ENCODE data around the gene CXXC5. TPM values are rescaled to one million over a fixed set of nuclear protein-coding genes. Genes with fewer than 3 reads are reported as not detected.

Gene CXXC5
- total RNA-seq, 2 experiments from 2014 or later, result 1.3 to 2.0 TPM

DNA sequence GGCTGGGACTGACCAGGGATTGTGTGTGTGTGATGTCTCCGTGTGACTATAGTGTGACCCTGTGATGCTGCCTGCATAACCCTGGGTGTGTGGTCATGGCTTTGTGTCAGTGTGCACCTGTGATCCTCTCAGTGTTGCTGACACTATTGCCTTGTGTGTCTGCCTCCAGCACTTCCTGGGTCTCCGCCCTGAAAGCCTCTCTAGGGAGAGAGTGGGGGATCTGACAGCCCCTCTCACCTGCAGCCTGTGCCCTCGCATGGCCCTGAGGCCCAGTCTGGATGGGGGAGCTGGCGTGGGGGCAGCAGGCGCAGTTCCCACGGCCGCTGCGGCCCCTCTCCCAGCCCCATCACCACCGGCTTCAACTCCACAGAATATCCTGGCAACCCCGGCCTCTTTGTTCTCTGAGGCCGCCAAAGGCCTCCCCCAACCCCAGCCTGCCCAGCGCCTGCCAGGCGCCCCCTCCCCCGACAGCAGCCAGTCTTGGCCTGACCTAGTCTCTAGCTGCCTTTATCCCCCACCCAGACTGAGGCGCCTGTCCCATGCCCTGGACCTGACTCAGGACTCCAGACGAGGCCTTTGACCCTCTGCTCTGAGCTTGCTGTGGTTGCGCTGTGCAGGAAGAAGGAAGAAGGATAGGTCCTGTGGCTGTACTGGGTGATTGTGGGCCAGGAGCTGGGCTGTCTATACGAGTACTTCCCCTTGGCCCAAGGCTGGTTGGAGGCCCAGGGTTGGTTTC, 38.7 kb downstream of the CXXC5 start:
- Mint-ChIP-seq H3K36me3 (no peaks in the 10 kb centered on the region), H3K4me3 (no peak overlapping the region), H3K9me3 (no peaks in the 10 kb centered on the region), H3K27ac (no peak overlapping the region), H3K27me3 (no peaks in the 10 kb centered on the region), H3K4me1 (peaks cover 8% of the 10 kb centered on the region)
- DNase-seq, result no peak

DNA sequence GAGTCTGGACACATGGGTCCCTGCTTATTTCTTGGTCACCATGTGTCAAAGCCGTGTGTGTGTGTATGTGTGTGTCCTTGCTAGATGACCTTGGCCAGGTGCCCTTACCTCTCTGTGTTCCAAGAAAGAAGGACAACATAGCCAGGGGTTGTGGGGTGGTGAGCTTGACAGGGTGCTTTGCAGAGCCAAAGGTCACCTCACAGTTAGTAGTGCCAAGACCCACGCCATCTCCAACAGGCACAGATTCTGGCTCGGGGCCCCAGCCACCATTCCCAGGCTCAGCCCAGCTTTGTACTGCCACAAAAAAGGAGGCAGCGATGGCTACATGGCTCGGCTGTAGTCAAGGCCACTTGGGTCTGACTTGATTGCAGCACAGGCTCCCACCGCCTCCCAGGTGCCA, 39.5 kb downstream of the CXXC5 start:
- no peak for DNase-seq
- Mint-ChIP-seq H3K9me3 (no peaks in the 10 kb centered on the region), H3K4me3 (no peak overlapping the region), H3K4me1 (peaks cover 8% of the 10 kb centered on the region), H3K27ac (no peak overlapping the region), H3K27me3 (no peaks in the 10 kb centered on the region), H3K36me3 (no peaks in the 10 kb centered on the region)

DNA sequence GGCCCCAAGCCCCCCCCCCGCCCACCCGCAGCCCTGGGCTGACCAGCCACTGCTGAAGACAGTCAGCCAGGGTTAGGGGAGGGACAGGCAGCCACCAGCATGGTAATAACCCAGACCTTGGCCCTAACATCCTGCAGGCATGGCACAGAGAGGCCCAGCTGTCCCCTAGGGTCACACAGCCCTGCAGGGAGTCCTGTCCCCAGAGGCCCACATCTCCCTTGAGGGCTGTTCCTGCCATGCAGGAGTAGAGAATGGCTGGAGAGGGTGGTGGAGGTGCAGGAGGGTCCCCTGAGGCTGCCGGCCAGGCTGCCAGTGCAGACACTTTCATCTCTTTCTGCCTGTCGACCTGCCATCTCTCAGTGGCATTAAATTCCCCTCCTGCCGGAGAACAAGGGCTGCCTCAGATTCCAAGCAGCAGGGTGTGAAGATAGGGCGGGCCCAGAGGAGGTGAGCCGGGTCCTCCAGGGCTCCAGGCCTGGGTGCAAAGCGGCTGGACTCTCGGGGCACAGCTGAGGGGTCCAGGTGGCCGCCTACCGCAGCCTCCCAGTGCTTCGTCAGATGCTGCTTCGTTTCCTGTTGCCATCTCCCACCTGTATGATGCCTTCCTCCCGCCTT, 40.0 kb downstream of the CXXC5 start:
- peaks cover 8% of the 10 kb centered on the region for H3K4me1 Mint-ChIP-seq
- no peak overlapping the region for H3K27ac Mint-ChIP-seq
- H3K27me3 Mint-ChIP-seq, result no peaks in the 10 kb centered on the region
- no peaks in the 10 kb centered on the region for H3K36me3 Mint-ChIP-seq
- no peak overlapping the region for H3K4me3 Mint-ChIP-seq
- no peaks in the 10 kb centered on the region for H3K9me3 Mint-ChIP-seq
- DNase-seq, result no peak

DNA sequence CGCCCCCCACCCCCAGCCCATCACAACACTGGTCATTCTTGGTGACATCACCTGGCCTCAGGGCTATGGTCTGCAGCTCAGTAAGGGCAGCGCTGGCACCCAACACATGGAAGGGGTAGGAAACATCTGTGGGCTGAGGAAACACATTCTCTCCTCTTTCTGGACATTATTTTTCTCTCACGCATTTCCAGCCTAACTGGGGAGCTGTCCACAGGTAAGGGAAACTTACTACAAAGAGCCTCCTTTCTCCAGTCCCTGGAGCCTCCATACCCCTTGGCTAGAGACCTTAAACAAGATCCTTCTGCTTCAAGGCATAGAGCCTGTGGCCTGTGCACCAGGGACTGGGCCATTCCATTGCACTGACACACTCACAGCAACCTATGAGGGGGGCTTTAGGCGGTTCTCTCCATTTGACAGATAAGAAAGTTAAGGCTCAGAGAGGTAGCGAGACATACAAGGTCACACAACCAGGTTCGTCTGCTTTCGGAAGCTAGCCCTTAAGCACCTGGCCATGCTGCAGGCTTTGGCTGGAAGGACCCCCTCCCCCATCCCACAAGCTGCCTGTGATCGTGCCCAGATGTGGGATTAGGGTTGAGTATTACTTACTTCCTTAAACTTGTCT, 40.7 kb downstream of the CXXC5 start:
- H3K36me3 Mint-ChIP-seq, result no peaks in the 10 kb centered on the region
- no peaks in the 10 kb centered on the region for H3K27me3 Mint-ChIP-seq
- no peak overlapping the region for H3K4me3 Mint-ChIP-seq
- no peak for DNase-seq
- no peaks in the 10 kb centered on the region for H3K9me3 Mint-ChIP-seq
- no peak overlapping the region for H3K27ac Mint-ChIP-seq
- peaks cover 6% of the 10 kb centered on the region for H3K4me1 Mint-ChIP-seq

DNA sequence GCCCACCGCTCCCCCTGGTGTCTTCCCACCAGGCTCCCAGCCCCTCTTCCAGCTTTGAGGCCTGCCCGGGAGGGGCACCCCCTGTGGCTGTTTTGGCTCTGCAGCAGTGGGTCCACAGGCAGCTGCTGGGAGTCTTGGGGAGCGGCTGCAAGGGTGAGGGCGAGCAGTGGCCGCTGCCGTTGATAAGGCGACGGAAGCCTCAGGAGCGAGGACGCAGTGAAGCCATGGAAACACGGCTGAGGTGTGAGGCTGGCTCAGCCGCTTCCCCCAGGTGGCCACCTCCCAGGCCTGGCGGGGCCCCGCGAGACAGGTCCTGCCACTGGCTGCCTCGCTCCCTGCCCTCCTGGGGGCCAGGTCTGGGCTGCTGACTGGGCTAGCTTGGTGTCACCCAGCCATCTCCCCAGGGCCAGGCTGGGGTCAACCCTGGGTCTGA, 41.5 kb downstream of the CXXC5 start:
- Mint-ChIP-seq H3K27me3 (no peaks in the 10 kb centered on the region), H3K4me3 (no peak overlapping the region), H3K4me1 (peaks cover under 1% of the 10 kb centered on the region), H3K27ac (no peak overlapping the region), H3K9me3 (no peaks in the 10 kb centered on the region), H3K36me3 (no peaks in the 10 kb centered on the region)
- no peak for DNase-seq

DNA sequence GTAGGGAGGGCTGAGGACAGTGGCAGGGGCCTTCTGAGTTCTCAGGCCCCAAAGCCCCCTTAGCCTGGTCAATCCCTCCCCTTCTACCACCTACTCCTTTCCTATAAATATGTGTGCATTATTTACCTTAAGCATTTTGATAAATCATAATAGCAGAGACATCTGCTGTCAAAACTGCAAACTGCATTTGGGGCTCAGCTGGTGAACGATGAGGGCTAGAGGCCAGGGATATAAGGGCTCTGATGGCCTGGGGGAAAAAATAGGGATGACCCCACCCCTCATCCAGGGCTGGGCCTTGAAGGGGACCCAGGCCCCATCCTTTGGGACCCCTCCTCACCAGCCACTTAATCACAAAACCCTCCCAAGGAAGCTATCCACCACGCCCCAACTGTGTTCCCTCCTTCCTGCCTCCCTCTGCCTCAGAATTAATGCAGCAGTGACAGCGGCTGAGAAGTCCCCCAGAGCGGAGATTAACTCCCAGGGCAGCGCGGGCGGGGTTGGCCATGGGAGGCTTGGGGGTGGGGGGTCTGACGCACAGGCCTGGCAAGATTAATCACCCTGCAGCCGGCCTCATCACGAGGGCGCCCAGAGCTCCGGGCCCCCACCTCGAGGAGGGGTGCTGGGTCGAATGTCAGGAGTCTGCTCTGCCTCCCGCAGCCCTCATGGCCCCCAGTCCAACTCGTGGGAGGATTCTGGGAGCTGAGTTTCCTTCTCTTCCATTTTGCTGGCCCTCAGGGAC, 42.1 kb downstream of the CXXC5 start:
- H3K27ac Mint-ChIP-seq, result no peak overlapping the region
- no peaks in the 10 kb centered on the region for H3K36me3 Mint-ChIP-seq
- H3K4me1 Mint-ChIP-seq, result no peaks in the 10 kb centered on the region
- H3K4me3 Mint-ChIP-seq, result no peak overlapping the region
- no peaks in the 10 kb centered on the region for H3K9me3 Mint-ChIP-seq
- DNase-seq, result no peak
- H3K27me3 Mint-ChIP-seq, result no peaks in the 10 kb centered on the region

DNA sequence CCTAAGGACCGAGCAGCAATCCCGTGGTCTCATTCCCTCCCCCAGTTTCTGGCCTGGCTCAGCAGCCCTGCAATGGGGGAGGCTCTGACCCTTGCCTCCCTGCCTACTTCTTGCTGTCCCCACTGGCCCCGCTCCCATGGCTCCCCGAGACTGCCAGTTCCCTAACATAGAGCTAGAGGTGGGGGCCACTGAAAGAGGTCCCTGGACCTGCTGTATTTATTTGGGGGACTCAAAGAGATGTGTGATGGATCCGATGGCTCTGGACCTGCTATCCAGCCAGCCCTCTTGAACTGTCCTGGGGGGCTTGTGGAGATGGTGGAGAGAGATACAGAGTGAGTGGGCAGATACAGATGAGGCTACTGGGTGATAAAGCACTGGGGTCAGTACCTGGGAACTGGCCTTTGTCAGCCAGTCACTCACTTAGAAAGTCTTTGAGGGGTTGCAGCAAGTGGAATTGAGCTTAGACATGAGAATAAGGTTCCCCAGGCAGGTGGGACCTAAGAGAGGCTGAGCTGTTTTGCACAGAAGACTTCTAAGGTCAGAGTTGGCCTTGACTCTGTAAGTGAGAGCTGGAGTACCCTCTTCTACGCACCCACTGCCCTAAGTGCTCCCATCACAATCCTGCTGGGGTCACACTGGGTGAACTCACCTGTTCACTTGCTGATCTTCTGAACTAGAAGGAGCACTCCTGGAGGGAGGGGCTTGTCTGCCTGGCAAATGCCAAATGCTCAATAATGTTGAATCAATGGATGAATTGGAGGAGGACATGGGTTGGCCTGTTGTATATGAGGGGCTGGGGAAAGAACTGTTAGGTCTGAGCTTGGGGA, 42.9 kb downstream of the CXXC5 start:
- Mint-ChIP-seq H3K4me3 (no peak overlapping the region), H3K27me3 (no peaks in the 10 kb centered on the region), H3K4me1 (no peaks in the 10 kb centered on the region), H3K27ac (no peak overlapping the region), H3K36me3 (no peaks in the 10 kb centered on the region), H3K9me3 (no peaks in the 10 kb centered on the region)
- no peak for DNase-seq

DNA sequence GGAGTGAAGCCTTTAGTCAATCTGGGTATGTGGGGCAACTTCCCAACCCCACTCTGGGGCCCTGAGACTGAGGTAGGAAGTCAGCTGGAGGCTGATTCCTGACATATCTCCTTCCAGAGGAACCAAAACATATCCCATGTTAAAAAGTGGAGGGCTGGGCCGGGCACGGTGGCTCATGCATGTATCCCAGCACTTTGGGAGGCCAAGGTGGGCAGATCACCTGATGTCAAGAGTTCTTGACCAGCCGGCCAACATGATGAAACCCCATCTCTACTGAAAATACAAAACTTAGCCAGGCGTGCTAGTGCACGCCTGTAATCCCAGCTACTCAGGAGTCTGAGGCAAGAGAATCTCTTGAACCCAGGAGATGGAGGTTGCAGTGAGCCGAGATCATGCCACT, 44.0 kb downstream of the CXXC5 start:
- Mint-ChIP-seq H3K4me3 (no peak overlapping the region), H3K27ac (no peak overlapping the region), H3K36me3 (no peaks in the 10 kb centered on the region), H3K9me3 (no peaks in the 10 kb centered on the region), H3K27me3 (no peaks in the 10 kb centered on the region), H3K4me1 (peaks cover 4% of the 10 kb centered on the region)
- no peak for DNase-seq

DNA sequence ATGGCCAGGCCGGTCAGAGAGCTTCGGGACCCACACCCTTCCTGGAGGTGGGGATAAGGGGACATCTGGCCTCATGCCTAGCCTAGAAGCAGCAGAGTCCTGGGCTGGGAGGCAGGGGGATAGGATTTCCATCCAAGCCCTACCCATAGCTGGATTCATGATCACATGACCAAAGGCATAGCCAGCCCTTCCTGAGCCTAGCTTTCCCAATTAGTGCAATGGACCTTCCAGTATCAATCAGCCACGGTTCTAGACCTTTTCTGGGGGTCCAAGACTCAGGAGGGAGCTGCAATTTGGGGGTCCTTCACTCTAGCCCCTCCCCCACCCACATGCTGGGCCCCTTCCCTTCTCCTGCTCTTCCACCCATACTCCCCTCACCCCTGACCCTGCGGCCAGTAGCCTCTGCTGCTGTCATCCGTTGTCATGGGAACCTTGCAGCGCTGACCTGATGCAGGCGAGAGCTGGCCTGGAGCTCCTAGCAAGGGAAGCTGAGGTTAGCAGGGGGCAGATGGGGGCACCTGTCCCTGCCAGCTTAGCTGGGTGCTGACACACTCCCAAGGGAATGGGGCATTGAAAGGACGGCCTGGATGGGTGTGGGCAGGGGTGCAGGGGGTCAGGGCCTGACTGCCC, 44.6 kb downstream of the CXXC5 start:
- H3K9me3 Mint-ChIP-seq, result no peaks in the 10 kb centered on the region
- H3K27ac Mint-ChIP-seq, result no peak overlapping the region
- H3K4me1 Mint-ChIP-seq, result peaks cover 5% of the 10 kb centered on the region
- DNase-seq, result no peak
- no peaks in the 10 kb centered on the region for H3K36me3 Mint-ChIP-seq
- no peaks in the 10 kb centered on the region for H3K27me3 Mint-ChIP-seq
- H3K4me3 Mint-ChIP-seq, result no peak overlapping the region

DNA sequence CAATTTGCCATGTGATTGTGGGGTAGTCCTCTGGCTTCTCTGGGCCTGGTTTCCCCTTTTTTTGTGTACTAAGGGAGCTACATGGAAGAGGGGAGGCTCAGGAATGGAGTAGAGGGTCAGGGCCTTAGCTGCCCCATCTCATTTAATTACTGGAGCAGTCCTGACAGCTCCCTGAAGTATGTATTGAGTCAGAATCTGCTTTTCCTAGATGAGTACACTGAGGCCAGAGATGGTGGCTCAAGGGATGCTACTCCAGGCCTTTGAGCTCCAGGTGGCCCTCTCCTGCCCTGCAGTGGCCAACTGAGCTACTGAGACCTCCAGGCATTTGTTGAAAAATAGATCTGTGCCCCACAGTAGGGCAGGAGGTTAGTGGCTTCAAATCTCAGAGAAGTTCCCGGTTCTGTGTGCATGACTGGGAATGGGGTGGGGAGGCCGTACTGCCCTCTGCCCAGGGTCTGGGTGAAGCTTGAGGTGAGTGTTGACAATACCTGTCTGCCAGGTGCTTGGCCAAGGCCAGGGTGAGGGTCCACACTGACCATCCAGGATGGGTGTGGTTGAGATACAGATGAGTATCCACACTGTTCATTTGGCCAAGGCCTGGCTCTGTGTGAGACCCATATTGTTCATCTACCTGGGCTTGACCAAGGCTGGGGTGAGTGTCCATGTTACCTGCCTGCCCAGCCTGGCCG, 45.7 kb downstream of the CXXC5 start:
- Mint-ChIP-seq H3K36me3 (no peaks in the 10 kb centered on the region), H3K27ac (no peak overlapping the region), H3K27me3 (no peaks in the 10 kb centered on the region), H3K9me3 (no peaks in the 10 kb centered on the region), H3K4me3 (no peak overlapping the region), H3K4me1 (peaks cover 12% of the 10 kb centered on the region)
- no peak for DNase-seq

DNA sequence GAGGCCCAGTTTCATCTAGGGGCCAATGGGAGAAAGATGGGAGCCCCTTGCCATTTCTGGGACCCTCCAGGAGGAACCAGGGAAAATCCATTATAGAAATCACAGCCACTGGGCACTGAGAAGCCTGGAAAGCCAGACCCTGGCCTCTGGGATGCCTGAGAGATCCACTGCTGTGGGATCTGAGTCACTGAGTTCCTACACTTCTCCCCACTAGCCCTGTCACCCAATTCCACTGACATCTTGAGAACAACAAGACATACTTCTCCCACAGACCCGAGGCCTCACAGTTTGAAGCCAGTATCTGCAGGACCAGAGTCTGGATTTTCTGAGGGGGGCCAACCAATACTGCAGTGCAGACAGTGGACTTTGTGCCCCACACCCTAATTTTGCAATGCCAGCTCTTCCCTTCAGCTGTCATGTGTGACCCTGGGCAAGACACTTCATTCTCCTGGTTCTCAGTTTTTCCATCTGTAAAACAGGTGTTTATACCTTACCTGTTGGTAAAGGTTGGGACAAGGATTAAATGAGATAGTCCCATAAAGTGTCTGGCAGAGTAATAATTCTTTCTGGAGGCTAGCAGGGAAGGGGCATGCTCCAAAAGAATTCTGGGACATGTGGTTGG, 46.5 kb downstream of the CXXC5 start:
- no peaks in the 10 kb centered on the region for H3K36me3 Mint-ChIP-seq
- no peak overlapping the region for H3K27ac Mint-ChIP-seq
- H3K27me3 Mint-ChIP-seq, result no peaks in the 10 kb centered on the region
- H3K9me3 Mint-ChIP-seq, result no peaks in the 10 kb centered on the region
- DNase-seq, result no peak
- no peak overlapping the region for H3K4me3 Mint-ChIP-seq
- H3K4me1 Mint-ChIP-seq, result peaks cover 17% of the 10 kb centered on the region

DNA sequence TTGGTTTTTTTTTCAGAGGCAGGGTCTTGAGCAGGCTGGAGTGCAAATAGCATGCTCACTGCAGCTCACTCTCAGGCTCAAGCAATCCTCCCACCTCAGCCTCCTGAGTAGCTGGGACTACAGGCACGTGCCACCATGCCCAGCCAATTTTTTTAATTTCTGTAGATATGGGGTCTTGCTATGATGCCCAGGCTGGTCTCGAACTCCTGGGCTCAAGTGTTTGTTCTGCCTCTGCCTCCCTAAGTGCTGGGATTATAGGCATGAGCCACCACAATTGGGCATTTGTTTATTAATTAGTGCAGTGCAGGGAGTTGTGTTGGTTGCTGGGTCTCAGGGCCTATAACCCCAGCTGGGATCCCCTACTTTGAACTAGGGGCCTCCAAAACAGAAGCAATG, 47.0 kb downstream of the CXXC5 start:
- H3K4me1 Mint-ChIP-seq, result peaks cover 17% of the 10 kb centered on the region
- no peaks in the 10 kb centered on the region for H3K9me3 Mint-ChIP-seq
- DNase-seq, result no peak
- no peaks in the 10 kb centered on the region for H3K27me3 Mint-ChIP-seq
- no peak overlapping the region for H3K27ac Mint-ChIP-seq
- no peaks in the 10 kb centered on the region for H3K36me3 Mint-ChIP-seq
- H3K4me3 Mint-ChIP-seq, result no peak overlapping the region

DNA sequence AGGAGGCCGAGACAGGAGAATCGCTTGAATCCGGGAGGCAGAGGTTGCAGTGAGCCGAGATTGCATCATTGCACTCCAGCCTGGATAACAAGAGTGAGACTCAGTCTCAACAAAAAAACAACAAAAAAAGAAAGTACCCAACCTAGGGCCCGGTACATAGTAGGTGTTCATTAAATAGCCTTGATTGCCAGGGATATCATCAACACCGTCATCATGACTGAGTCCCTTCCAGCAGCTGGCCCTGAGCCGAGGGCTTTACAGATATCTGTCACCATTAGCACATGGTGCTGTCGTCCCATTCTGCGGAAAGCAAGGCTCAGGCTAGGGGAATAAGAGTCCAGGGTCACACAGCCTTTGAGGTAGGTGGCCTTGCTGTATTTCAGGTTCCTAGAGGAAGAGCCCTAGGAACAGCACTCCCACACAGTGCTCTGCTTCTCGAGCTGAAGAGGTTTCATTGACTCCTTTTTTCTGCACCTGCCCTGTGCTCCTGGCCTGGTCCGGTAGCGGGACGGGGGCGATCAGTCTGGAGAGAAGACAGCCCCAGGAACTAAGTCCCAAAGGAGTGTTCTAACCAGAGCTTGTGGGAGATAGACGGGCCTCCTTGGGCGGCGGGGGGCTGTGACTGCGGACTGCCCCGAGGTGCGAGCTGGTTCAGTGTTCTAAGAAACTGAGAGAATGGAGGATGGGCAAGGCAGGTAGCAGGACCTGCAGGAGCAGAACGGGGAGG, 48.2 kb downstream of the CXXC5 start:
- DNase-seq, result no peak
- Mint-ChIP-seq H3K27ac (peak overlapping the region; percentile 7), H3K4me3 (peak overlapping the region; percentile 44), H3K36me3 (no peaks in the 10 kb centered on the region), H3K9me3 (no peaks in the 10 kb centered on the region), H3K27me3 (peaks cover under 1% of the 10 kb centered on the region), H3K4me1 (peaks cover 25% of the 10 kb centered on the region)
